Osteocyte (in vitro differentiated cells): ENCODE data around the gene SOCS3. TPM values are rescaled to one million over a fixed set of nuclear protein-coding genes. Genes with fewer than 3 reads are reported as not detected.

Experiments
- DNase-seq: peaks from one replicate; pipeline ENCODE4 v3.0.0; 2021; ENCODE audit warnings: mixed read lengths; ENCODE audit not compliant: unreplicated experiment; ENCODE audit errors: extremely low spot score
- H3K27ac Mint-ChIP-seq: one replicate; pipeline ENCODE4 v1.8.0; 2021; ENCODE audit warnings: mild to moderate bottlenecking, mixed read lengths; ENCODE audit not compliant: unreplicated experiment
- H3K27me3 Mint-ChIP-seq: one replicate; pipeline ENCODE4 v1.8.0; 2021; ENCODE audit warnings: mixed read lengths; ENCODE audit not compliant: unreplicated experiment
- H3K36me3 Mint-ChIP-seq: one replicate; pipeline ENCODE4 v1.8.0; 2021; ENCODE audit warnings: mixed read lengths; ENCODE audit not compliant: unreplicated experiment
- H3K4me1 Mint-ChIP-seq: one replicate; pipeline ENCODE4 v1.8.0; 2021; ENCODE audit warnings: mixed read lengths; ENCODE audit not compliant: unreplicated experiment
- H3K4me3 Mint-ChIP-seq: one replicate; pipeline ENCODE4 v1.8.0; 2021; ENCODE audit warnings: mild to moderate bottlenecking, moderate library complexity, mixed read lengths; ENCODE audit not compliant: unreplicated experiment
- H3K9me3 Mint-ChIP-seq: one replicate; pipeline ENCODE4 v1.8.0; 2021; ENCODE audit warnings: mixed read lengths; ENCODE audit not compliant: unreplicated experiment
- total RNA-seq: library from RNA; stranded (reverse); gene quantifications from 2 replicates; pipeline ENCODE4 v1.2.1, GENCODE V29; 2021
- TF ChIP-seq, protein P1 (sequence below): fragments of 200-600 bp; sonication (generic); IDR thresholded peaks from 2 replicates; pipeline ENCODE4 v1.5.0; 2021; ENCODE audit warnings: antibody characterized with exemption, mild to moderate bottlenecking, moderate library complexity

The SOCS3 gene
- total RNA-seq, 1 donor from 2014 or later, result 86.4 TPM

DNA sequence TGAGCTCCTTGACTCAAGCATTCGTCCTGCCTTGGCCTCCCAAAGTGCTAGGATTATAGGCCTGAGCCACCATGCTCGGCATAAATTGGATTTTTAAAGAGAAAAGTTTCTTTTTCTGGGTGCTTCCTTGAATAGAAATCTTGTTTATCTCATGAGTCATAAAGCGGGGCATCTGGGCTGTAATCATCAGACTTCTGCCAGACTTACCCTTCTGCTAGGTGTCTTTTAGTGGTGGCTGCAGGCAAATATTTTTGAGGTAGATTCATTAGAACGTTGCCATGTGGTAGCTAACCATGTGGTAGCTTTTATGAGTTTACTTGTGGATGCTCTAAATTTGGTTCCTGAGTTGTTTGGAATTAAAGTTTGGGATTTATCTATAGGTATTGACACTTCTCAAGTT is 32.0 kb upstream of the SOCS3 start:
- peaks cover 8% of the 10 kb centered on the region for H3K36me3 Mint-ChIP-seq
- H3K9me3 Mint-ChIP-seq, result no peaks in the 10 kb centered on the region
- no peak overlapping the region for H3K4me3 Mint-ChIP-seq
- DNase-seq, result no peak
- no peaks in the 10 kb centered on the region for H3K27me3 Mint-ChIP-seq
- H3K27ac Mint-ChIP-seq, result peak overlapping the region; percentile 71
- TF ChIP-seq, protein P1, sequence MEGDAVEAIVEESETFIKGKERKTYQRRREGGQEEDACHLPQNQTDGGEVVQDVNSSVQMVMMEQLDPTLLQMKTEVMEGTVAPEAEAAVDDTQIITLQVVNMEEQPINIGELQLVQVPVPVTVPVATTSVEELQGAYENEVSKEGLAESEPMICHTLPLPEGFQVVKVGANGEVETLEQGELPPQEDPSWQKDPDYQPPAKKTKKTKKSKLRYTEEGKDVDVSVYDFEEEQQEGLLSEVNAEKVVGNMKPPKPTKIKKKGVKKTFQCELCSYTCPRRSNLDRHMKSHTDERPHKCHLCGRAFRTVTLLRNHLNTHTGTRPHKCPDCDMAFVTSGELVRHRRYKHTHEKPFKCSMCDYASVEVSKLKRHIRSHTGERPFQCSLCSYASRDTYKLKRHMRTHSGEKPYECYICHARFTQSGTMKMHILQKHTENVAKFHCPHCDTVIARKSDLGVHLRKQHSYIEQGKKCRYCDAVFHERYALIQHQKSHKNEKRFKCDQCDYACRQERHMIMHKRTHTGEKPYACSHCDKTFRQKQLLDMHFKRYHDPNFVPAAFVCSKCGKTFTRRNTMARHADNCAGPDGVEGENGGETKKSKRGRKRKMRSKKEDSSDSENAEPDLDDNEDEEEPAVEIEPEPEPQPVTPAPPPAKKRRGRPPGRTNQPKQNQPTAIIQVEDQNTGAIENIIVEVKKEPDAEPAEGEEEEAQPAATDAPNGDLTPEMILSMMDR, result no peak
- H3K4me1 Mint-ChIP-seq, result peaks cover 55% of the 10 kb centered on the region

DNA sequence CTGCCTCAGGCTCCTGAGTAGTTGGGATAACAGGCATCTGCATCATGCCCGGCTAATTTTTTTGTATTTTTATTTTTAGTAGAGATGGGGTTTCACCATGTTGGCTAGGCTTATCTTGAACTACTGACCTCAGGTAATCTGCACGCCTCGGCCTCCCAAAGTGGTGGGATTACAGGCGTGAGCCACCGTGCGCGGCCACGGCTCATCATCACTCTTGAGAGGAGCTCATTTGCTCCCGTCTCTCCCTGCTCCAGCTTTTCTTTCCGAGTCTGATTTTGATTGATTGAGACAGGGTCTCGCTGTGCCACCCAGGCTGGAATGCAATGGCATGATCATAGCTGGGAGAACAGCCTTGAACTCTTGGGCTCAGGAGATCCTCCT is 31.2 kb upstream of the SOCS3 start:
- peaks cover 6% of the 10 kb centered on the region for H3K36me3 Mint-ChIP-seq
- no peaks in the 10 kb centered on the region for H3K9me3 Mint-ChIP-seq
- H3K27ac Mint-ChIP-seq, result peak overlapping the region; percentile 71
- H3K27me3 Mint-ChIP-seq, result no peaks in the 10 kb centered on the region
- TF ChIP-seq, protein P1, result no peak
- DNase-seq, result no peak
- peaks cover 55% of the 10 kb centered on the region for H3K4me1 Mint-ChIP-seq
- no peak overlapping the region for H3K4me3 Mint-ChIP-seq

DNA sequence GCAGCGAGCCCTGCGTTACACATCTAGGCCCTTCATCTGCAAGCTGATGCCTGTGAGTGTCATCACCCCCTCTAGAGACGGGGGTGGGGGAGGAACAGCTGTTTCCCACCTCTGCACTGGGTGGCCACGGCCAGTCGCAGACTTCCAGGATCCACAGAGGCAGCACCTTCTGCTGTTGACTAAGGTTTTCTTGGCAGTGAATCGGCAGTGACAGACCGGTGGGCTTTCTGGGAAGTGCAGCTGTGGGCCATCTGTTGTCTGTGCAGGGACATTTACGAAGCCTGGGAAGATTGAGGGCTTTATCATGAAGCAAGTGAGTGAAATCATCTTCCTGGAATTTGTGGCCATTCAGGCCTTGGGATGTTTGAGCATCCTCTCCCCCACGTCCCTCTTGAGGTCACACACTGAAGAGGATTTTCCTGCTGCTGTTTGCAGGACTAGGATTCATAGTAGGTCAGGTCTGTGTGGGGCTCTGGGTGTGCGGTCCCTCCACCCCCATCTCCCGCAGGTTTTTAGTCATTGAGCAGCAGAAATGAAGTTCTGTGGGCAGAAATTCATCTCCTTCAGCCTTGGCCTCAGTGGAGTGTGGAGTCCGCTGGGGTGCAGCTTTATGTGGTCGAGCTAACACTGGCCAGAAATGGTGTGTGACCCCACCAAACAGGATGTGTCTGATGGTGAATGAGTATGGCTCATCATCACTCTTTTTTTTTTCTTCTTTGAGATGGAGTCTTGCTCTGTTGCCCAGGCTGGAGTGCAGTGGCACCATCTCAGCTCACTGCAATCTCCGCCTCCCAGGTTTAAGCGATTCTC is 30.6 kb upstream of the SOCS3 start:
- Mint-ChIP-seq H3K27ac (peak overlapping the region; percentile 71), H3K4me3 (no peak overlapping the region), H3K27me3 (no peaks in the 10 kb centered on the region), H3K9me3 (no peaks in the 10 kb centered on the region), H3K36me3 (peaks cover 5% of the 10 kb centered on the region), H3K4me1 (peaks cover 59% of the 10 kb centered on the region)
- TF ChIP-seq, protein P1, result no peak
- no peak for DNase-seq

DNA sequence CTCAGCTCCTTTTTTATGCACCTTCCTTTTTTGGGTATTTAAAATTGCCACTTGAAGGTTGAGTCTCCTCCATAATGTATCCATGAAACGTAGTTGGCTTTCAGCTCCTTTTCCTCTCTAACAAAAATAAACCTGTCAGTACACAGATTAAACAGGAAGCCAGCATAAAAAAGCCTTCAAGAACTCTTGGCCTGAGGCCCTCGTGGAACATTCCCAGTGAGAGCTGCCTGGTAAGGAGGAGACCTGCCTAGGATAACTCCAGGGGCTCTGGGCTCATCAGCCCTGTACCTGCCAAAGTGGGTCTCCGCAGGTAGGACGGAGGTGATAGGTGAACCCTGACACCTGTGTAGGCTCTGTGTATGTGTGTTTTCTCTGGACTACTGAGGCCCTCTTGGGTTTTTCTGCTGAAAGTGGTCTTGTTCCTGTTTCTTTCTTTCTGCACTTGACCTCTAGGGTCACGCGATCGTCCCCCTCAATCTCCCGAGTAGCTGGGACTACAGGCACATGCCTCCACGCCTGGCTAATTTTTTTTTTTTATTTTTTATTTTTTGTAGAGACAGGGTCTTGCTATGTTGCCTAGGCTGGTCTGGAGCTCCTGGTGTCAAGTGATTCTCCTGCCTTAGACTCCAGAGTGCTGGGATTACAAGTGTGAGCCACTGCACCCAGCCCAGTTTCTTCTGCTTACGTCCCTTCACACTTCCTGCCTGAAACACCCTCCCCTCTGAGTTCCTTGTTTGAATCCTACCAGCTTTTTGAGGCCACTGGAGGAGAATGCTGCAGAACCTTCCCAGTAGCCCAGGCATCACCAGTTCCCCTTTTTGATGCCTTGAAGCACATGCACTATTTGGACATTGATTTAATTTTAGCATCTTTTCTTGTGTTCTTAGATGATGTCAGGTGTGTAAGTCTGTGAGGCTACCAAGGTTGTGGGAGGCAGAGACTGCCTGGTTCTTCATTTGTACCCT is 28.4 kb upstream of the SOCS3 start:
- DNase-seq, result no peak
- TF ChIP-seq, protein P1, result no peak
- H3K9me3 Mint-ChIP-seq, result no peaks in the 10 kb centered on the region
- H3K27ac Mint-ChIP-seq, result peak overlapping the region; percentile 35
- H3K4me1 Mint-ChIP-seq, result peaks cover 78% of the 10 kb centered on the region
- H3K27me3 Mint-ChIP-seq, result no peaks in the 10 kb centered on the region
- peaks cover 3% of the 10 kb centered on the region for H3K36me3 Mint-ChIP-seq
- no peak overlapping the region for H3K4me3 Mint-ChIP-seq
